ENCODE measurements around the gene PCK2.

The PCK2 gene

DNA sequence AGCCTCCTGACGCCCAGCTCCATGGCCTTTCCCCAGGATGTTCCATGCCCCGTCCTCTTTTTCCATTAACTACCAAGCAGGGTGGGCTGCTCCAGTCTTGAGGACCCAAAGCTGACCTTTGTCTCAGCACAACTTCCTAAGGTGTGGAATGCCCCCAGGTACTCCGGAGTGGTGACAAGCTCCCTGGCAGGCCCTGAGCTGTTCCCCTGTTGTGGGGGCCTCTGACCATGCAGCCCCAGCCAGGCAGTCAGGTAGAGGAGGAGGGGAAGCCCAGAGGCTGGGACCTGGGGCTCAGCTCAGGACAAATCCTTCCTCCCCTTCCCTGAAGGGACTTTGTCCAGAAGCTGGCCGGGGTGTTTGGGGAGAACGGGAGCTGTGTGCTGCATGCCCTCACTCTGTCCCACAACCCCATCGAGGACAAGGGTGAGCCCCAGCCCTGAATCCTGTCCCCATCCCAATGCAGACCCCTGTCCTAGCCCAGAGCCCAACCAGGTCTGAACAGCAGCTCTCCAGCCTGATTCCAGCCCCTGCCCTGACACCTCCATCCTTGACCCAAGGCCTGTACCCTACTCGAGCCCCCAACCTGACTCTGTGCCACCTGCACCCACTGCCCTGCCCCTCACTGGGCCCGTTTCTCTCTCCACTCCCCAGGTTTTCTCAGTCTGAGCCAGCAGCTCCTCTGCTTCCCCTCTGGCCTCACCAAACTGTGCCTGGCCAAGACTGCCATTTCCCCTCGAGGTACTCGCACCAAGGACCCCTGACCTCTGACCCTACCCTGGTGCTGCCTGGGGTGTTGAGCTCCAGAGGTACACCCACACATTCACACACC, 37.9 kb upstream of the PCK2 start:
- Histone ChIP-seq H3K9me3 (ENCODE audit: control insufficient read depth, insufficient read depth, low read length) (no peaks in the 10 kb centered on the region), H3K27me3 (ENCODE audit: control insufficient read depth, insufficient read depth, low read length) (no peaks in the 10 kb centered on the region), H3K4me1 (ENCODE audit: control insufficient read depth, insufficient read depth, low read length) (peaks cover 3% of the 10 kb centered on the region; the same call in 1 of the 2 replicates), H3K27ac (ENCODE audit: low read length) (no peak overlapping the region), H3K36me3 (ENCODE audit: control insufficient read depth, insufficient read depth, low read length) (no peaks in the 10 kb centered on the region), H3K4me3 (ENCODE audit: low read length) (no peak overlapping the region)
- DNase-seq (ENCODE audit: low read depth, low spot score) = no peak
- WGBS (ENCODE audit: insufficient coverage, insufficient read length) = no CpG with 5 or more reads among the region's 10 CpGs

DNA sequence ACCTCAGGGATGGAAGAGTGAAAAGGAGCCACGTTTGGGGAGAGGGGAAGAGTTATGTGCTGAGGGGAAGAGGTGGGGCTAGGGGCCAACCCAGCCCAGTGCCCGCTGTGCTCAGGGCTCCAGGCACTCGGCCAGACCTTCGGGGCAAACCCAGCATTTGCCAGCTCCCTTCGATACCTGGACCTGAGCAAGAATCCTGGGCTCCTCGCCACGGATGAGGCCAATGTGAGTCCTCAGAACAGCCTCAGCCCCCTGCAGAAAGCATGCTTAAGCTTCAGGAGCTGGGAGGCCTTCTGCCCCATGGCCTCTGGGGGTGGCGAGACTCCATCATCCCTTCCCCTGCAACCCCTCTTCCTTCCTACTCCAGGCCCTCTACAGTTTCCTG, 37.3 kb upstream of the PCK2 start:
- no peak overlapping the region for H3K4me3 ChIP-seq (ENCODE audit: low read length)
- no peaks in the 10 kb centered on the region for H3K36me3 ChIP-seq (ENCODE audit: control insufficient read depth, insufficient read depth, low read length)
- H3K27ac ChIP-seq (ENCODE audit: low read length) = no peak overlapping the region
- no peak for DNase-seq (ENCODE audit: low read depth, low spot score)
- H3K4me1 ChIP-seq (ENCODE audit: control insufficient read depth, insufficient read depth, low read length) = peaks cover 3% of the 10 kb centered on the region; the same call in 1 of the 2 replicates
- no peaks in the 10 kb centered on the region for H3K27me3 ChIP-seq (ENCODE audit: control insufficient read depth, insufficient read depth, low read length)
- no peaks in the 10 kb centered on the region for H3K9me3 ChIP-seq (ENCODE audit: control insufficient read depth, insufficient read depth, low read length)
- no CpG with 5 or more reads among the region's 8 CpGs for WGBS (ENCODE audit: insufficient coverage, insufficient read length)

- no CpG with 5 or more reads among the region's 2 CpGs for WGBS (ENCODE audit: insufficient coverage, insufficient read length)
- DNase-seq (ENCODE audit: low read depth, low spot score) = no peak
- Histone ChIP-seq H3K36me3 (ENCODE audit: control insufficient read depth, insufficient read depth, low read length) (no peaks in the 10 kb centered on the region), H3K4me3 (ENCODE audit: low read length) (no peak overlapping the region), H3K27ac (ENCODE audit: low read length) (no peak overlapping the region), H3K27me3 (ENCODE audit: control insufficient read depth, insufficient read depth, low read length) (no peaks in the 10 kb centered on the region), H3K9me3 (ENCODE audit: control insufficient read depth, insufficient read depth, low read length) (no peaks in the 10 kb centered on the region), H3K4me1 (ENCODE audit: control insufficient read depth, insufficient read depth, low read length) (peaks cover 3% of the 10 kb centered on the region; the same call in 1 of the 2 replicates)
Observed at GRCh38 chr14:24057271-24057670, 36.8 kb upstream of the PCK2 start.

DNA sequence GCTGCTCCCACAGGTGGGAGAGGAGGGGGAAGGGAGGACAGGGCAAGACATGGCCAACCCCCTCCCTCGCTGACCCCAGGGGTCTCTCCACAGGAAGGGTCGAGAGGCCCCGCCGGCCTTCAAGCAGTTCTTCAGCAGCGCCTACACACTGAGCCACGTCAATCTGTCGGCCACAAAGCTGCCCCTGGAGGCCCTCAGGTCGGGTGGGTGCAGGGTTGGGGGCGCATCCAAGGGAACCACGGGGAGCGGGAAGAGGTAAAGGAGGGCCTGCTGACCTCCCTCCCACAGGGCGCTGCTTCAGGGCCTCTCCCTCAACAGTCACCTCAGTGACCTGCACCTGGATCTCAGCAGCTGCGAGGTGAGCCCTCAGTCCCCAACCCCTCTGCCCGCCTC, 36.2 kb upstream of the PCK2 start:
- Histone ChIP-seq H3K4me3 (ENCODE audit: low read length) (no peak overlapping the region), H3K9me3 (ENCODE audit: control insufficient read depth, insufficient read depth, low read length) (no peaks in the 10 kb centered on the region), H3K4me1 (ENCODE audit: control insufficient read depth, insufficient read depth, low read length) (no peaks in the 10 kb centered on the region), H3K36me3 (ENCODE audit: control insufficient read depth, insufficient read depth, low read length) (no peaks in the 10 kb centered on the region), H3K27ac (ENCODE audit: low read length) (no peak overlapping the region), H3K27me3 (ENCODE audit: control insufficient read depth, insufficient read depth, low read length) (no peaks in the 10 kb centered on the region)
- no peak for DNase-seq (ENCODE audit: low read depth, low spot score)
- WGBS (ENCODE audit: insufficient coverage, insufficient read length) = no CpG with 5 or more reads among the region's 14 CpGs

GRCh38 chr14:24058260-24058950, 35.7 kb upstream of the PCK2 start:
- no peak overlapping the region for H3K27ac ChIP-seq (ENCODE audit: low read length)
- WGBS (ENCODE audit: insufficient coverage, insufficient read length) = no CpG with 5 or more reads among the region's 7 CpGs
- H3K9me3 ChIP-seq (ENCODE audit: control insufficient read depth, insufficient read depth, low read length) = no peaks in the 10 kb centered on the region
- no peaks in the 10 kb centered on the region for H3K36me3 ChIP-seq (ENCODE audit: control insufficient read depth, insufficient read depth, low read length)
- no peaks in the 10 kb centered on the region for H3K4me1 ChIP-seq (ENCODE audit: control insufficient read depth, insufficient read depth, low read length)
- DNase-seq (ENCODE audit: low read depth, low spot score) = no peak
- no peaks in the 10 kb centered on the region for H3K27me3 ChIP-seq (ENCODE audit: control insufficient read depth, insufficient read depth, low read length)
- H3K4me3 ChIP-seq (ENCODE audit: low read length) = no peak overlapping the region

DNA sequence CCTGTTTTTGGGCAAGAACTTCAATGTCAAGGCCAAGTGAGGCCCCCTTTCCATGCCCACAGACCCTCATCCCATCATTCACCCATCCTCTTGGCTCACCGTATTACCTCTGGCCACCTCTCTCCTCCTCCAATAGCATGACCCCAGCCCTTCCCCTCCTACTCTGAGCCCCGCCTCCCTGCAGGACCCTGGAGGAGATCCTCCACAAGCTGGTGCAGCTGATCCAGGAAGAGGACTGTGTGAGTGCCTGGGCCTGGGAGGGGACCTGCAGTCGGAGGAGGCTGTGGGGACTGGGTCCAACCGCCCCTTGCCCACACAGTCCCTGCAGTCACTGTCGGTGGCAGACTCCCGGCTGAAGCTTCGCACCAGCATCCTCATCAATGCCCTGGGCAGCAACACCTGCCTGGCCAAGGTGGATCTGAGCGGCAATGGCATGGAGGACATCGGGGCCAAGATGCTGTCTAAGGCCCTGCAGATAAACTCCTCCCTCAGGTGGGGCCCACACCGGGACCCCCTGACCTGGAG, 35.1 kb upstream of the PCK2 start:
- Histone ChIP-seq H3K9me3 (ENCODE audit: control insufficient read depth, insufficient read depth, low read length) (no peaks in the 10 kb centered on the region), H3K27me3 (ENCODE audit: control insufficient read depth, insufficient read depth, low read length) (no peaks in the 10 kb centered on the region), H3K4me1 (ENCODE audit: control insufficient read depth, insufficient read depth, low read length) (no peaks in the 10 kb centered on the region), H3K36me3 (ENCODE audit: control insufficient read depth, insufficient read depth, low read length) (no peaks in the 10 kb centered on the region), H3K27ac (ENCODE audit: low read length) (no peak overlapping the region), H3K4me3 (ENCODE audit: low read length) (no peak overlapping the region)
- WGBS (ENCODE audit: insufficient coverage, insufficient read length) = no CpG with 5 or more reads among the region's 10 CpGs
- DNase-seq (ENCODE audit: low read depth, low spot score) = no peak

DNA sequence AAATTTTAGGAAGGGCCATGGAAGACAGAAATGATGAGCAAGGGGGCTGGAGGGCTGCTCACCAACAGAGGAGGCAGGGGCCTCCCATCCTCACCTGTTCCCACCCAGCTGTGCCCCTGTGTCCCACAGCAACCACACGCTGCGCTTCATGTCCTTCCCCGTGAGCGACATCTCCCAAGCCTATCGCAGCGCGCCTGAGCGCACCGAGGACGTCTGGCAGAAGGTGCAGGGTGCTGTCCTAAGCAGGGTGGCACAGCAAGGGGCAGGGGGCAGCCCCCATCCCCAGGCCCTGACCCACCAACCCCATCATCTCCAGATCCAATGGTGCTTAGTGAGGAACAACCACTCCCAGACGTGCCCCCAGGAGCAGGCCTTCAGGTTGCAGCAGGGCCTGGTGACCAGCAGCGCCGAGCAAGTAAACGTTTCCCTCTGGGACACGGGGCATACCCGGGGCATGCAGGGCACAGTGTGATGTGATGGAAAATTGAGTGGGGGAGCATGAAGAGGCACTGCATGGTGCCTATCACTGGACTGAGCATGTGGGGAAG, 34.2 kb upstream of the PCK2 start:
- Histone ChIP-seq H3K27ac (ENCODE audit: low read length) (no peak overlapping the region), H3K27me3 (ENCODE audit: control insufficient read depth, insufficient read depth, low read length) (no peaks in the 10 kb centered on the region), H3K9me3 (ENCODE audit: control insufficient read depth, insufficient read depth, low read length) (no peaks in the 10 kb centered on the region), H3K4me3 (ENCODE audit: low read length) (no peak overlapping the region), H3K4me1 (ENCODE audit: control insufficient read depth, insufficient read depth, low read length) (no peaks in the 10 kb centered on the region), H3K36me3 (ENCODE audit: control insufficient read depth, insufficient read depth, low read length) (no peaks in the 10 kb centered on the region)
- no peak for DNase-seq (ENCODE audit: low read depth, low spot score)
- no CpG with 5 or more reads among the region's 16 CpGs for WGBS (ENCODE audit: insufficient coverage, insufficient read length)

DNA sequence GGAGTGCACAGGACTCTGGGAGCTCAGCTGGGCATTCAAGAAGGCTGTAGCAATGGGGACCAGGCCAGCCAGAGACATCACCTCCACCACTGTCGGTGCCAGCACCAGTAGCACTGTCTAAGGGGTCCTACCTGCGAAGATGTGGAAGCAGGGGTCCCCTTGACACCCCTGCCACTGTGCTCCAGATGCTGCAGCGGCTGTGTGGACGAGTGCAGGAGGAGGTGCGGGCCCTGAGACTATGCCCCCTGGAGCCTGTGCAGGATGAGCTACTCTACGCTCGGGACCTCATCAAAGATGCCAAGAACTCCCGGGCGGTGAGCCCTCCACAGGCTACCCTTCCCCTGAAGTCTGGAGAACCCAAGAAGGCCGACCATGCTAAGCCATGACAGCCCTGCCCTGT, 33.7 kb upstream of the PCK2 start:
- no peak overlapping the region for H3K27ac ChIP-seq (ENCODE audit: low read length)
- H3K36me3 ChIP-seq (ENCODE audit: control insufficient read depth, insufficient read depth, low read length) = no peaks in the 10 kb centered on the region
- WGBS (ENCODE audit: insufficient coverage, insufficient read length) = no CpG with 5 or more reads among the region's 10 CpGs
- no peak for DNase-seq (ENCODE audit: low read depth, low spot score)
- H3K9me3 ChIP-seq (ENCODE audit: control insufficient read depth, insufficient read depth, low read length) = no peaks in the 10 kb centered on the region
- no peaks in the 10 kb centered on the region for H3K27me3 ChIP-seq (ENCODE audit: control insufficient read depth, insufficient read depth, low read length)
- H3K4me3 ChIP-seq (ENCODE audit: low read length) = no peak overlapping the region
- H3K4me1 ChIP-seq (ENCODE audit: control insufficient read depth, insufficient read depth, low read length) = no peaks in the 10 kb centered on the region

GRCh38 chr14:24060984-24061913, 32.9 kb upstream of the PCK2 start:
- Histone ChIP-seq H3K9me3 (ENCODE audit: control insufficient read depth, insufficient read depth, low read length) (no peaks in the 10 kb centered on the region), H3K27ac (ENCODE audit: low read length) (no peak overlapping the region), H3K27me3 (ENCODE audit: control insufficient read depth, insufficient read depth, low read length) (no peaks in the 10 kb centered on the region), H3K4me3 (ENCODE audit: low read length) (no peak overlapping the region), H3K4me1 (ENCODE audit: control insufficient read depth, insufficient read depth, low read length) (no peaks in the 10 kb centered on the region), H3K36me3 (ENCODE audit: control insufficient read depth, insufficient read depth, low read length) (no peaks in the 10 kb centered on the region)
- no CpG with 5 or more reads among the region's 7 CpGs for WGBS (ENCODE audit: insufficient coverage, insufficient read length)
- DNase-seq (ENCODE audit: low read depth, low spot score) = no peak
